GM20000 (cell line): ENCODE data around the gene HEG1.

Experiments used
- DNase-seq: peaks from one replicate; pipeline ENCODE4 v3.0.0; 2012; ENCODE audit warnings: low spot score
- TF ChIP-seq, protein P1 (sequence below): IDR thresholded peaks from 2 replicates; pipeline ENCODE4 v1.5.1; 2012; ENCODE audit warnings: mild to moderate bottlenecking, control low read depth; ENCODE audit errors: extremely low read depth, missing control alignments

The HEG1 gene

GRCh38 chr3:125043599-125044151, 12.1 kb downstream of the HEG1 start:
- no peak for DNase-seq
- TF ChIP-seq, protein P1, sequence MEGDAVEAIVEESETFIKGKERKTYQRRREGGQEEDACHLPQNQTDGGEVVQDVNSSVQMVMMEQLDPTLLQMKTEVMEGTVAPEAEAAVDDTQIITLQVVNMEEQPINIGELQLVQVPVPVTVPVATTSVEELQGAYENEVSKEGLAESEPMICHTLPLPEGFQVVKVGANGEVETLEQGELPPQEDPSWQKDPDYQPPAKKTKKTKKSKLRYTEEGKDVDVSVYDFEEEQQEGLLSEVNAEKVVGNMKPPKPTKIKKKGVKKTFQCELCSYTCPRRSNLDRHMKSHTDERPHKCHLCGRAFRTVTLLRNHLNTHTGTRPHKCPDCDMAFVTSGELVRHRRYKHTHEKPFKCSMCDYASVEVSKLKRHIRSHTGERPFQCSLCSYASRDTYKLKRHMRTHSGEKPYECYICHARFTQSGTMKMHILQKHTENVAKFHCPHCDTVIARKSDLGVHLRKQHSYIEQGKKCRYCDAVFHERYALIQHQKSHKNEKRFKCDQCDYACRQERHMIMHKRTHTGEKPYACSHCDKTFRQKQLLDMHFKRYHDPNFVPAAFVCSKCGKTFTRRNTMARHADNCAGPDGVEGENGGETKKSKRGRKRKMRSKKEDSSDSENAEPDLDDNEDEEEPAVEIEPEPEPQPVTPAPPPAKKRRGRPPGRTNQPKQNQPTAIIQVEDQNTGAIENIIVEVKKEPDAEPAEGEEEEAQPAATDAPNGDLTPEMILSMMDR, result no peak

DNA sequence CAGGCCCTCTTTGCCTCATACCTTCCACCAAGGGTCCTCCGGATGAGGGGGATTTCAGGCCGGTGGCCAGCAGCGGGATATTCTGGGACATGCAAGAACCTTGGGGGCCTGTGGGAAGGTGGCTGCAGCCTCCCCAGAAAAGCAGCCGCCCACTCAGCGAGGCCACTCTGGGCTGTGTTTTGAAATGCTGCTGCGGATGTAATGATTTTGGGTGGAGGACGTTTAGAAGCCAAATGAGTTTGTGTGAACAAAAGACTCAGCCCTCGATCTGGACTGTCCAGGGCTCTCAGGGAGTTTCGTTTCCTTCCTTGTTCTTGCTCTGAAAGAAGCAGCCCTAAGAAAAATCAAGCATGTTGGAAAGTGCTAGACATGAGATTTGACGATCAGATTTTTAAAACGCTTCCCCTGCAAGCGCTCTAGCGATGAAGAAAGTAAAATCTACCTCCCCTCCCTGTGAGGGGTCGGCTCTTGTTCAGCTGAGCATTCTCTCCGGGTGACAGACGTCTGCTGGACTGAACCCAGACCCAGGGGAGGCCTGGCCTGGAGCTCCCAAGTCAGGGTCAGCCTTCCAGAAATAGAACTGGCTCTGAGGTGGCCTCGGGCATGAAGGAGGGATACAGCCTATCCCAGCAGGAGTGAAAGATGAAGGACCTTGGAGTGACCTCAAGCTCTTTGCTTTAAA, 12.9 kb downstream of the HEG1 start:
- no peak for DNase-seq
- TF ChIP-seq, protein P1, result no peak

GRCh38 chr3:125039131-125040100, 16.4 kb downstream of the HEG1 start:
- no peak for DNase-seq

GRCh38 chr3:125037498-125038150, 18.2 kb downstream of the HEG1 start:
- TF ChIP-seq, protein P1, result no peak
- no peak for DNase-seq

More at GRCh38 chr3:125039131-125040100, 16.4 kb downstream of the HEG1 start:
- TF ChIP-seq, protein P1, result no peak

- TF ChIP-seq, protein P1, result no peak
- peak; percentile 66 for DNase-seq
These were observed 20.6 kb downstream of the HEG1 start for GRCh38 chr3:125035217-125035616.

GRCh38 chr3:125033616-125034015, 22.2 kb downstream of the HEG1 start:
- TF ChIP-seq, protein P1, result no peak
- no peak for DNase-seq
